K562 (cell line): ENCODE results near the gene SLC25A26. TPM values are rescaled to one million over a fixed set of nuclear protein-coding genes. Genes with fewer than 3 reads are reported as not detected.

Experiments used
- HDAC1 ChIP-seq, 2 experiments: fragments of 450-650 bp; IDR thresholded peaks; 2 replicates each; pipeline ENCODE4 v1.6.1; 2016 to 2017; ENCODE audit warnings: inconsistent platforms in 1 of 2, mild to moderate bottlenecking in 1 of 2, moderate library complexity in 1 of 2
- MTF1 ChIP-seq: fragments of 250-450 bp; sonication (Bioruptor Pico); IDR thresholded peaks from 2 replicates; pipeline ENCODE4 v1.9.0; 2021; ENCODE audit warnings: moderate library complexity, mild to moderate bottlenecking, inconsistent platforms, borderline replicate concordance
- PHB2 ChIP-seq: fragments of 450-650 bp; IDR thresholded peaks from 2 replicates; pipeline ENCODE4 v1.6.1; 2017; ENCODE audit warnings: low read depth
- PML ChIP-seq: IDR thresholded peaks from 2 replicates; pipeline ENCODE4 v1.6.1; 2012; ENCODE audit warnings: low read length, inconsistent platforms
- POLR2AphosphoS2 ChIP-seq: IDR thresholded peaks from 2 replicates; pipeline ENCODE4 v1.6.1; 2012; ENCODE audit warnings: low read length, improper control_type of control experiment
- RBM17 ChIP-seq: fragments of 200-400 bp; formaldehyde crosslinking; IDR thresholded peaks from 2 replicates; pipeline ENCODE4 v1.6.1; 2017; ENCODE audit warnings: low read depth, mild to moderate bottlenecking, low read length, borderline replicate concordance
- SMARCC2 ChIP-seq: fragments of 450-650 bp; IDR thresholded peaks from 2 replicates; pipeline ENCODE4 v1.6.1; 2017; ENCODE audit warnings: antibody characterized with exemption, moderate library complexity, mild to moderate bottlenecking, low read depth
- SP2 ChIP-seq: IDR thresholded peaks from 2 replicates; pipeline ENCODE4 v1.6.1; 2011; ENCODE audit warnings: mild to moderate bottlenecking, low read depth, low read length, moderate library complexity; ENCODE audit not compliant: poor library complexity, severe bottlenecking; ENCODE audit errors: extremely low read depth
- TAL1 ChIP-seq: fragments of 450-650 bp; IDR thresholded peaks from 2 replicates; pipeline ENCODE4 v1.6.1; 2016; ENCODE audit warnings: mild to moderate bottlenecking
- TFE3 ChIP-seq: fragments of 450-650 bp; formaldehyde crosslinking; IDR thresholded peaks from 2 replicates; pipeline ENCODE4 v1.4.0; 2020; ENCODE audit warnings: mild to moderate bottlenecking, mixed read lengths
- ZC3H11A ChIP-seq: IDR thresholded peaks from 2 replicates; pipeline ENCODE4 v1.6.1; 2012; ENCODE audit warnings: low read depth, low read length, improper control_type of control experiment
- ZNF707 ChIP-seq: fragments of 250-450 bp; sonication (Bioruptor Pico); conservative IDR thresholded peaks from 2 replicates; pipeline ENCODE4 v1.8.0; 2022; ENCODE audit warnings: inconsistent platforms, mild to moderate bottlenecking, moderate library complexity
- polyA plus RNA-seq, 8 experiments: library from polyadenylated mRNA; depleted of rRNA in 4 of 8; stranded (reverse) in 5 of 8; unstranded in 3 of 8; fragments of >200 nt; fragmentation: Nextera tagmentation in 2 of 8; fragmentation: Illumina TruSeq in 1 of 8; extraction: Ambion mirVana in 2 of 8; extraction: Trizol in 1 of 8; gene quantifications; 2 replicates each; pipeline versions ENCODE4 v1.2.1 to v1.2.3, GENCODE V29; 2011 to 2014; ENCODE audit warnings: inconsistent platforms in 1 of 8, missing spikeins in 1 of 8
- total RNA-seq, 7 experiments: library from RNA; depleted of rRNA in 6 of 7; stranded (reverse); fragments of >200 nt in 6 of 7; fragmentation: Illumina TruSeq in 2 of 7; extraction: Trizol in 2 of 7; gene quantifications; 2 replicates each; pipeline versions ENCODE4 v1.2.1 to v1.2.3, GENCODE V29; 2011 to 2021; ENCODE audit warnings: low replicate concordance in 1 of 7
- TF ChIP-seq, protein P1 (sequence below): fragments of 250-450 bp; sonication (Bioruptor Pico); IDR thresholded peaks from 2 replicates; pipeline ENCODE4 v1.8.0; 2021; ENCODE audit warnings: borderline replicate concordance, mild to moderate bottlenecking, moderate library complexity; ENCODE audit not compliant: poor library complexity, severe bottlenecking
- TF ChIP-seq, protein P2 (sequence below), 2 experiments: fragments of 150-350 bp in 1 of 2; IDR thresholded peaks; 2 replicates each; pipeline ENCODE4 v1.6.1; 2012 to 2016; ENCODE audit warnings: low read depth in 2 of 2, low read length in 2 of 2, mild to moderate bottlenecking in 1 of 2, moderate library complexity in 1 of 2

The SLC25A26 gene
- total and polyA plus RNA-seq, 9 of the 15 experiments (the other 6 are each of a cell fraction or from before 2014, with no cell fraction given), result 7.2 to 29.1 (median 12.6) TPM

DNA sequence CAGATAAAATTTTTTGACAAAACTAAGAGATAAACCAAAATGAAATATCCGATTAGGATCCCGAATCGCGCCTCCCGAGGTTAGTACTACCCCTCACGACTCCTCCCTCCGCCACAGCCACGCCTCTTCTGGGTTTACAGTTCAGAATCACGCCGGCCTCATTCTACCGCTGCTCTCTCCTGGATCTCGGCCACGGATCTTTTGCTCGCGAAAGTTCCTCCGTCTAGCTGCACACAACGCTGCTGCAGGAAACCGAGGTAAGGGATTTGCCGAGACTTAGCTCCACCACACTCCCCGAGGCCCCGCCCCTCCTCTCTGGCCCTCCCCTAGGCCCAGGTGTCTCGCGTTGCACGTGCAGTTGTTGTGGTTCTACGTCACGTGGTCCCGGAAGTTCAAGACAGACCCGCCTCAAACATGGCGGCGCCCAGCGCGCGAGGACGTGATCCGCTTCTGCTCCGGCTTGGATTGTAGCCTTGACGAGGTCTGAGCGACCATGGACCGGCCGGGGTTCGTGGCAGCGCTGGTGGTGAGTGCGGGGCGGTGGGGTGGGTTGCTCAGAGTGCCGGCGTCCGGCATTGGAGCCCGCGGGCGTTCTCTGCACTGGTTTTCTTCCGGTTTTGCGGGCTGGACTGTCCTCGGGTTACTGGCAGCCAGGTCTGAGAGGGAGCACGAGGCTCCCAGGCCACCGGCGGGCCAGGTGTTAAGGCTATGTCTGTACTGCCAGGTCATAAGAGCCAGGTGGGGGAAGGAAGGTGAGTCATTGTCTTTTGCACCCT, at the start of gene SLC25A26 (continued):
- TF ChIP-seq POLR2AphosphoS2 (no peak), TAL1 (no peak), PML (no peak), TFE3 (CRISPR knock-in tag) (peak; percentile 95), HDAC1 (IDR thresholded peaks at IDR 0.05) (peak in 1 of 2 experiments; percentile 98; a peak in 2 of 4 replicates), MTF1 (CRISPR knock-in tag) (no peak), SMARCC2 (no peak), SP2 (no peak), PHB2 (no peak), ZC3H11A (no peak), RBM17 (no peak), ZNF707 (CRISPR knock-in tag) (no peak)
- TF ChIP-seq, protein P1, sequence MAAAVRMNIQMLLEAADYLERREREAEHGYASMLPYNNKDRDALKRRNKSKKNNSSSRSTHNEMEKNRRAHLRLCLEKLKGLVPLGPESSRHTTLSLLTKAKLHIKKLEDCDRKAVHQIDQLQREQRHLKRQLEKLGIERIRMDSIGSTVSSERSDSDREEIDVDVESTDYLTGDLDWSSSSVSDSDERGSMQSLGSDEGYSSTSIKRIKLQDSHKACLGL, result peak; percentile 89
- TF ChIP-seq, protein P2, sequence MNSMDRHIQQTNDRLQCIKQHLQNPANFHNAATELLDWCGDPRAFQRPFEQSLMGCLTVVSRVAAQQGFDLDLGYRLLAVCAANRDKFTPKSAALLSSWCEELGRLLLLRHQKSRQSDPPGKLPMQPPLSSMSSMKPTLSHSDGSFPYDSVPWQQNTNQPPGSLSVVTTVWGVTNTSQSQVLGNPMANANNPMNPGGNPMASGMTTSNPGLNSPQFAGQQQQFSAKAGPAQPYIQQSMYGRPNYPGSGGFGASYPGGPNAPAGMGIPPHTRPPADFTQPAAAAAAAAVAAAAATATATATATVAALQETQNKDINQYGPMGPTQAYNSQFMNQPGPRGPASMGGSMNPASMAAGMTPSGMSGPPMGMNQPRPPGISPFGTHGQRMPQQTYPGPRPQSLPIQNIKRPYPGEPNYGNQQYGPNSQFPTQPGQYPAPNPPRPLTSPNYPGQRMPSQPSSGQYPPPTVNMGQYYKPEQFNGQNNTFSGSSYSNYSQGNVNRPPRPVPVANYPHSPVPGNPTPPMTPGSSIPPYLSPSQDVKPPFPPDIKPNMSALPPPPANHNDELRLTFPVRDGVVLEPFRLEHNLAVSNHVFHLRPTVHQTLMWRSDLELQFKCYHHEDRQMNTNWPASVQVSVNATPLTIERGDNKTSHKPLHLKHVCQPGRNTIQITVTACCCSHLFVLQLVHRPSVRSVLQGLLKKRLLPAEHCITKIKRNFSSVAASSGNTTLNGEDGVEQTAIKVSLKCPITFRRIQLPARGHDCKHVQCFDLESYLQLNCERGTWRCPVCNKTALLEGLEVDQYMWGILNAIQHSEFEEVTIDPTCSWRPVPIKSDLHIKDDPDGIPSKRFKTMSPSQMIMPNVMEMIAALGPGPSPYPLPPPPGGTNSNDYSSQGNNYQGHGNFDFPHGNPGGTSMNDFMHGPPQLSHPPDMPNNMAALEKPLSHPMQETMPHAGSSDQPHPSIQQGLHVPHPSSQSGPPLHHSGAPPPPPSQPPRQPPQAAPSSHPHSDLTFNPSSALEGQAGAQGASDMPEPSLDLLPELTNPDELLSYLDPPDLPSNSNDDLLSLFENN (IDR thresholded peaks at IDR 0.05; ENCODE audit: low read depth in 2 of 2, low read length in 2 of 2), result no peak
